Endothelial cell of umbilical vein (primary cell): ENCODE data around the gene COL6A2.

Experiments used
- EZH2 ChIP-seq: IDR thresholded peaks from 2 replicates; pipeline ENCODE4 v1.6.1; 2012; ENCODE audit warnings: borderline replicate concordance, low read depth, mild to moderate bottlenecking, moderate library complexity, low read length, inconsistent platforms; ENCODE audit not compliant: severe bottlenecking
- POLR2A ChIP-seq: IDR thresholded peaks from 2 replicates; pipeline ENCODE4 v1.6.1; 2012; ENCODE audit warnings: low read depth, mild to moderate bottlenecking, control low read depth, low read length
- TF ChIP-seq, protein P1 (sequence below): IDR thresholded peaks from 2 replicates; pipeline ENCODE4 v1.6.1; 2011; ENCODE audit not compliant: insufficient read depth, insufficient read length
- TF ChIP-seq, protein P2 (sequence below), 2 donors: IDR thresholded peaks; 1 replicate in 1 of 2; 2 replicates in 1 of 2; pipeline ENCODE4 v1.5.1; 2011; ENCODE audit warnings: low read length in 2 of 2, mild to moderate bottlenecking in 2 of 2, moderate library complexity in 2 of 2, control low read depth in 1 of 2, inconsistent platforms in 1 of 2, low read depth in 1 of 2; ENCODE audit not compliant: insufficient read depth in 1 of 2; ENCODE audit errors: extremely low read depth in 1 of 2

DNA sequence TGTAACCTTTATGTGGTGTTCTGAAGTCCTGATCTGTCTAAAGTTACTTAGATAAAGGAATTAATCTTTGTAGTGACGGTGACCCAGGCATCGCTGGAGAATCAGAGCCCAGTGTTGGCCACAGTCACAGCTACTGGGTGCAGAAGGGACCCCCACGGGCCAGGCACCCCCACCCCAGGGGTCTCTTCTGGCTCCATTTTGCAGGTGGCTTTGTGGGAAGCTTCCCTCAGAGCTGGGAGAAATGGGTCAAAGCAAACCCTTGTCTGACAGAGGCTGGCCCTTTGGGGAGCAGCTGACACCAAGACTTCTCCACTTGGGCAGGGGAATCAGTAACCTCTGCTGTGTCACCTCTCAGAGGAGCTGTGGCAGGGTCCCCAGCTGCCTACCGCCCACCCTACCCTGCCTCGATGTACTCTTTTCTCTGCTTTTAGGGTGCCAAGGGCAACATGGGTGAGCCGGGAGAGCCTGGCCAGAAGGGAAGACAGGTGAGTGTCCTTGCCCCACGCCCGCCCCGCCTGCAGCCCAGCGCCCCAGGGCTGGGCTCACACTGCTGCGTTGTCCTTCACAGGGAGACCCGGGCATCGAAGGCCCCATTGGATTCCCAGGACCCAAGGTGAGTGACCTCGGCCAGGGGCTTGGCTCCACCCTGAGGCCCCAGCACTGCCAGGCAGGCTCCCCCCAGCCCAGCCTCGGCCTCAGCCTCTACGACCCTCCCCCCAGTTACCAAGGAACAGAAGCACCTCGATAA, 17.7 kb downstream of the COL6A2 start:
- TF ChIP-seq POLR2A (no peak), EZH2 (no peak)
- TF ChIP-seq, protein P1, sequence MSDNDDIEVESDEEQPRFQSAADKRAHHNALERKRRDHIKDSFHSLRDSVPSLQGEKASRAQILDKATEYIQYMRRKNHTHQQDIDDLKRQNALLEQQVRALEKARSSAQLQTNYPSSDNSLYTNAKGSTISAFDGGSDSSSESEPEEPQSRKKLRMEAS, result no peak
- TF ChIP-seq, protein P2, sequence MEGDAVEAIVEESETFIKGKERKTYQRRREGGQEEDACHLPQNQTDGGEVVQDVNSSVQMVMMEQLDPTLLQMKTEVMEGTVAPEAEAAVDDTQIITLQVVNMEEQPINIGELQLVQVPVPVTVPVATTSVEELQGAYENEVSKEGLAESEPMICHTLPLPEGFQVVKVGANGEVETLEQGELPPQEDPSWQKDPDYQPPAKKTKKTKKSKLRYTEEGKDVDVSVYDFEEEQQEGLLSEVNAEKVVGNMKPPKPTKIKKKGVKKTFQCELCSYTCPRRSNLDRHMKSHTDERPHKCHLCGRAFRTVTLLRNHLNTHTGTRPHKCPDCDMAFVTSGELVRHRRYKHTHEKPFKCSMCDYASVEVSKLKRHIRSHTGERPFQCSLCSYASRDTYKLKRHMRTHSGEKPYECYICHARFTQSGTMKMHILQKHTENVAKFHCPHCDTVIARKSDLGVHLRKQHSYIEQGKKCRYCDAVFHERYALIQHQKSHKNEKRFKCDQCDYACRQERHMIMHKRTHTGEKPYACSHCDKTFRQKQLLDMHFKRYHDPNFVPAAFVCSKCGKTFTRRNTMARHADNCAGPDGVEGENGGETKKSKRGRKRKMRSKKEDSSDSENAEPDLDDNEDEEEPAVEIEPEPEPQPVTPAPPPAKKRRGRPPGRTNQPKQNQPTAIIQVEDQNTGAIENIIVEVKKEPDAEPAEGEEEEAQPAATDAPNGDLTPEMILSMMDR (IDR thresholded peaks at IDR 0.05; ENCODE audit: extremely low read depth in 1 of 2, insufficient read depth in 1 of 2, low read depth in 1 of 2, low read length in 2 of 2), result no peak
